Heart left ventricle (tissue), 16 donors: Measurements from ENCODE around the gene ZNF444. TPM values are rescaled to one million over a fixed set of nuclear protein-coding genes. Genes with fewer than 3 reads are reported as not detected.
"Not testable (repeated sequence)": the region's sequence is repeated elsewhere in the genome, so short reads cannot be mapped to it uniquely, and the experiment has no call there.

Experiments used
- ATAC-seq, 4 donors: fragments of 200-7000 bp; cut with Tn5 transposase; one replicate each; pipeline ENCODE4 v1.9.1; 2020 to 2022; ENCODE audit warnings: moderate library complexity in 4 of 4, mild to moderate bottlenecking in 3 of 4, moderate number of reproducible peaks in 1 of 4
- DNase-seq, 5 donors: peaks; one replicate each; pipeline ENCODE4 v3.0.0-alpha.2; 2020
- H3K27ac ChIP-seq, 12 donors: fragments of 200-600 bp; sonication (generic) in 4 of 12; one replicate each; pipeline versions ENCODE4 v1.5.0 to v1.8.0; 2016 to 2022; ENCODE audit warnings: mild to moderate bottlenecking in 2 of 12
- H3K27me3 ChIP-seq, 9 donors: fragments of 200-600 bp; sonication (generic) in 2 of 9; one replicate each; pipeline versions ENCODE4 v1.5.1 to v1.8.0; 2016 to 2022; ENCODE audit warnings: mild to moderate bottlenecking in 3 of 9
- H3K36me3 ChIP-seq, 9 donors: fragments of 200-600 bp; sonication (generic) in 2 of 9; one replicate each; pipeline versions ENCODE4 v1.5.0 to v1.8.0; 2018 to 2022; ENCODE audit warnings: mild to moderate bottlenecking in 2 of 9
- H3K4me1 ChIP-seq, 12 donors: fragments of 200-600 bp; sonication (generic) in 4 of 12; one replicate each; pipeline versions ENCODE4 v1.5.0 to v1.8.0; 2016 to 2022; ENCODE audit warnings: mild to moderate bottlenecking in 3 of 12
- H3K4me3 ChIP-seq, 12 donors: fragments of 200-600 bp; sonication (generic) in 4 of 12; one replicate each; pipeline versions ENCODE4 v1.5.0 to v1.8.0; 2017 to 2022; ENCODE audit warnings: mild to moderate bottlenecking in 9 of 12, moderate library complexity in 4 of 12
- H3K9me3 ChIP-seq, 12 donors: fragments of 200-600 bp; sonication (generic) in 4 of 12; one replicate each; pipeline versions ENCODE4 v1.5.0 to v1.8.0; 2016 to 2022; ENCODE audit warnings: mild to moderate bottlenecking in 1 of 12
- CTCF ChIP-seq, 12 donors: fragments of 200-600 bp; sonication (generic) in 4 of 12; IDR thresholded peaks; one replicate each; pipeline versions ENCODE4 v1.5.0 to v1.8.0; 2018 to 2022; ENCODE audit warnings: antibody characterized with exemption in 12 of 12, mild to moderate bottlenecking in 5 of 12
- POLR2A ChIP-seq, 2 donors: fragments of 450-650 bp; IDR thresholded peaks; one replicate each; pipeline ENCODE4 v1.6.1; 2017; ENCODE audit warnings: antibody characterized with exemption in 2 of 2, mild to moderate bottlenecking in 2 of 2, moderate library complexity in 2 of 2
- WGBS, 4 donors: extraction: QIAGEN DNeasy Blood & Tissue Kit in 2 of 4; methylation state at CpG; one replicate each; pipeline versions ENCODE4 v1.1.5 to v1.1.7; 2013 to 2018; 5-methylcytosine and 5-hydroxymethylcytosine counted together
- intact Hi-C, 10 donors: fragments of 100-400 bp; cut with DNase I; formaldehyde crosslinking; loops; one replicate each; pipeline versions ENCODE4 v1.11.1 to v1.14.2; 2022
- polyA plus RNA-seq, 2 donors: library from polyadenylated mRNA; stranded (reverse); fragments of 200-250 nt; gene quantifications; one replicate each; pipeline ENCODE4 v1.2.3, GENCODE V29; 2013
- total RNA-seq, 9 donors: library from RNA; depleted of rRNA in 2 of 9; stranded (reverse); fragments of >200 nt in 2 of 9; fragmentation: NEBNext Ultra II Directional in 3 of 9; extraction: Animal tissue kit (Norgen Biotek cat#: 25700) in 3 of 9; gene quantifications; one replicate each; pipeline versions ENCODE4 v1.1.0 to v1.2.4, GENCODE V29; 2016 to 2023
- donor health status: ischemic (EF 13 %, LVEDD 7.1; RV severe dilation, severe dysfunction).
- donor health status: healthy with polysubstance abuse.
- donor health status: DM: no; HTN: yes; CAD: no.
- donor health status: DM: no; HTN: no; CAD: no.
- donor health status: ischemic (EF 25% LVEDD 6.9; RV normal size, moderate dysfunction).
- donor health status: ischemic (EF 25% LVEDD 5.7; RV mildly dilated, moderate dysfunction).
- donor health status: healthy.
- donor health status: DM: yes; HTN: yes; CAD: no.
- donor health status: ischemic (EF 35%, LVEDD 5.7; RV mildly dilated, moderate dysfunction).
- donor health status: nonischemic (EF 11% LVEDD 7.7; RV severe dilation, severe dysfunction).
- donor health status: DM: yes; HTN: yes; CAD: no.
- donor health status: PGD.
- donor health status: ischemic (EF 29% LVEDD 5.4; RV normal size, mild dysfunction).
- donor health status: nonischemic (EF 23%, LVEDD 6.1; RV moderate dilation, normal function).

ZNF444 gene
- total and polyA plus RNA-seq, 11 donors: 14.8 to 35.8 (median 20.1) TPM

GRCh38 chr19:56097306-56097705 lies 43.8 kb upstream of the ZNF444 start:
- H3K27me3 ChIP-seq: no peaks in the 10 kb centered on the region
- H3K9me3 ChIP-seq: no peaks in the 10 kb centered on the region
- intact Hi-C loops: no loop called here
- H3K36me3 ChIP-seq: peaks cover 0 to 56% (median 27%) of the 10 kb centered on the region in 9 donors
- 62 to 76% (median 66%) methylated on average over 23 of the region's 23 CpGs for WGBS, 4 donors
- H3K4me3 ChIP-seq: no peak overlapping the region
- TF ChIP-seq CTCF (IDR thresholded peaks at IDR 0.05): no peak
- TF ChIP-seq POLR2A (IDR thresholded peaks at IDR 0.05): no peak
- ATAC-seq (peak in 1 of 4 donors; percentile 64), DNase-seq (no peak)
- peaks cover 0 to 24% (median 6%) of the 10 kb centered on the region in 12 donors for H3K4me1 ChIP-seq
- H3K27ac ChIP-seq: no peak overlapping the region

- intact Hi-C loops: no loop called here
Observed at GRCh38 chr19:56097776-56098175, 43.3 kb upstream of the ZNF444 start.

GRCh38 chr19:56098237-56098636 lies 42.9 kb upstream of the ZNF444 start:
- 91 to 100% (median 96%) methylated on average over 3 to 21 of the region's 21 CpGs for WGBS, 4 donors
- H3K4me1 ChIP-seq: peaks cover 0 to 23% (median 6%) of the 10 kb centered on the region in 12 donors
- H3K9me3 ChIP-seq, ATAC-seq, DNase-seq, H3K4me3 ChIP-seq, H3K27ac ChIP-seq, intact Hi-C loops, H3K27me3 ChIP-seq: not testable (repeated sequence)
- peaks cover 0 to 63% (median 28%) of the 10 kb centered on the region in 9 donors for H3K36me3 ChIP-seq

More at GRCh38 chr19:56097776-56098175, 43.3 kb upstream of the ZNF444 start:
- DNase-seq: no peak
- Histone ChIP-seq H3K36me3 (peaks cover 0 to 61% (median 29%) of the 10 kb centered on the region in 9 donors), H3K27ac (no peak overlapping the region), H3K27me3 (no peaks in the 10 kb centered on the region), H3K4me3 (no peak overlapping the region), H3K9me3 (no peaks in the 10 kb centered on the region), H3K4me1 (peaks cover 0 to 23% (median 6%) of the 10 kb centered on the region in 12 donors)
- no peak for ATAC-seq
- 76 to 82% (median 80%) methylated on average over 6 to 7 of the region's 7 CpGs for WGBS, 4 donors
- TF ChIP-seq POLR2A (IDR thresholded peaks at IDR 0.05): no peak
- no peak for TF ChIP-seq CTCF (IDR thresholded peaks at IDR 0.05)

GRCh38 chr19:56098731-56099568 lies 42.1 kb upstream of the ZNF444 start:
- Histone ChIP-seq H3K27me3 (no peaks in the 10 kb centered on the region), H3K4me1 (peaks cover 0 to 23% (median 6%) of the 10 kb centered on the region in 12 donors), H3K36me3 (peaks cover 0 to 63% (median 23%) of the 10 kb centered on the region in 9 donors), H3K9me3 (no peaks in the 10 kb centered on the region), H3K4me3 (no peak overlapping the region), H3K27ac (no peak overlapping the region)
- intact Hi-C loops: no loop called here
- no peak for DNase-seq
- WGBS, 4 donors: 90 to 98% (median 93%) methylated on average over 21 to 34 of the region's 34 CpGs
- TF ChIP-seq POLR2A (IDR thresholded peaks at IDR 0.05) (no peak), CTCF (IDR thresholded peaks at IDR 0.05) (no peak)
- ATAC-seq: no peak
